GM12865 (cell line): Measurements from ENCODE around the gene PI4KB.

Experiments used
- DNase-seq: peaks from one replicate; pipeline ENCODE4 v3.0.0; 2010; ENCODE audit warnings: low read depth
- H3K4me3 ChIP-seq: 2 replicates; pipeline ENCODE4 v1.5.1; 2011; ENCODE audit warnings: mild to moderate bottlenecking, low read depth, low read length, control low read depth
- TF ChIP-seq, protein P1 (sequence below): IDR thresholded peaks from 2 replicates; pipeline ENCODE4 v1.5.1; 2011; ENCODE audit warnings: low read length, control low read depth, low read depth, inconsistent platforms; ENCODE audit not compliant: insufficient read depth; ENCODE audit errors: missing control alignments

PI4KB gene

DNA sequence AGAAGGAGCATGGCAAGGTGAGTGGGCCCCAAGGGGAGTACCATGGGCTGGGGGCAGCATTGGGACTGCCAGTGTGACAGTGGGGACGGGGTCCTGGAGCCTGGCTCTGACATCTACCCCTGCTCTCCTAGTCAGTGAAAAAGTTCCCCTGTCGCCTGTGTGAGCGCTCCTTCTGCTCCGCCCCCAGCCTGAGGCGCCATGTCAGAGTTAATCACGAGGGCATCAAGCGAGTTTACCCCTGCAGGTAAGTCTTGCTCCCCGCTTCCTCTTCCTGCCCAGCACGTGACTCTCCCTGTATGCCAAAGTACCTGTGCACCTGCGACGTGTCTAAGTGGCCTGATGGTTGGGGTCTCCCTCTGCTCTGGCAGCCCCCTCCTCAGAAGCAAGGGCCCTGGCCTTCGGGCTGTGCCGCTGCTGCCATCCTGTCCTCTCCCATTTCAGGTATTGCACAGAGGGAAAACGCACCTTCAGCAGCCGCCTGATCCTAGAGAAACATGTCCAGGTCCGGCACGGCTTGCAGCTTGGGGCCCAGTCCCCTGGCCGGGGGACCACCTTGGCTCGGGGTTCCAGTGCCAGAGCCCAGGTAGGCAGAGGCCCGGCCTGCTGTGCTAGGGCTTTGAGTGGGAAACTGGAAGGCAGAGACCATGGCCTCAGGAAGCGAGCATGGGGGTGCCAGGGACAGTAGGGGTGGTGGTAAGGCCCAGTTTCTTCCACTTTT is 37.1 kb downstream of the PI4KB start:
- TF ChIP-seq, protein P1, sequence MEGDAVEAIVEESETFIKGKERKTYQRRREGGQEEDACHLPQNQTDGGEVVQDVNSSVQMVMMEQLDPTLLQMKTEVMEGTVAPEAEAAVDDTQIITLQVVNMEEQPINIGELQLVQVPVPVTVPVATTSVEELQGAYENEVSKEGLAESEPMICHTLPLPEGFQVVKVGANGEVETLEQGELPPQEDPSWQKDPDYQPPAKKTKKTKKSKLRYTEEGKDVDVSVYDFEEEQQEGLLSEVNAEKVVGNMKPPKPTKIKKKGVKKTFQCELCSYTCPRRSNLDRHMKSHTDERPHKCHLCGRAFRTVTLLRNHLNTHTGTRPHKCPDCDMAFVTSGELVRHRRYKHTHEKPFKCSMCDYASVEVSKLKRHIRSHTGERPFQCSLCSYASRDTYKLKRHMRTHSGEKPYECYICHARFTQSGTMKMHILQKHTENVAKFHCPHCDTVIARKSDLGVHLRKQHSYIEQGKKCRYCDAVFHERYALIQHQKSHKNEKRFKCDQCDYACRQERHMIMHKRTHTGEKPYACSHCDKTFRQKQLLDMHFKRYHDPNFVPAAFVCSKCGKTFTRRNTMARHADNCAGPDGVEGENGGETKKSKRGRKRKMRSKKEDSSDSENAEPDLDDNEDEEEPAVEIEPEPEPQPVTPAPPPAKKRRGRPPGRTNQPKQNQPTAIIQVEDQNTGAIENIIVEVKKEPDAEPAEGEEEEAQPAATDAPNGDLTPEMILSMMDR: no peak
- DNase-seq: no peak
- H3K4me3 ChIP-seq: no peak overlapping the region

DNA sequence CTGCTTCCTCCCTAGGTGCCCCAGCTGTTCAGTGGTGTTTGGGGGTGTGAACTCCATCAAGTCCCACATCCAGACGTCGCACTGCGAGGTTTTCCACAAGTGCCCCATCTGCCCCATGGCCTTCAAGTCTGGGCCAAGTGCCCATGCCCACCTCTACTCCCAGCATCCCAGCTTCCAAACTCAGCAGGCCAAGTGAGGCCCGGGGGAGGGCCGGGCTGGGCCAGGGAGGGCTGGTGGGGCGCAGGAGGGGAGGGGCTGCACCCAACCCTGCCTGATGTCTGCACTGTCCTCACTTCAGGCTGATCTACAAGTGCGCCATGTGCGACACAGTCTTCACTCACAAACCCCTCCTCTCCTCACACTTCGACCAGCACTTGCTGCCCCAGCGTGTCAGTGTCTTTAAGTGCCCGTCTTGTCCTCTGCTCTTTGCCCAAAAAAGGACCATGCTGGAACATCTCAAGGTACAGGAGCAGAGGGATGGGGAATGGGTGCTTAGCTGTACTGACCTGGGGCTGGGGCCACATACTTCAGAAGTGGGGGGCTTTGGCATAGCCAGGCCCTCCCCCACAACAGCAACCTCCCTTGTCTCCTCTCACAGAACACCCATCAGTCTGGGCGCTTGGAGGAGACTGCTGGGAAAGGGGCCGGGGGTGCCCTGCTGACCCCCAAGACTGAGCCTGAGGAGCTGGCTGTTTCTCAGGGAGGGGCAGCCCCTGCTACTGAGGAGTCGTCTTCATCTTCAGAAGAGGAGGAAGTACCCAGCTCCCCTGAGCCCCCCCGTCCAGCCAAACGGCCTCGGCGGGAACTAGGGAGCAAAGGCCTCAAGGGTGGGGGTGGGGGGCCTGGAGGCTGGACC is 37.9 kb downstream of the PI4KB start:
- H3K4me3 ChIP-seq: no peak overlapping the region
- TF ChIP-seq, protein P1: no peak
- DNase-seq: no peak

DNA sequence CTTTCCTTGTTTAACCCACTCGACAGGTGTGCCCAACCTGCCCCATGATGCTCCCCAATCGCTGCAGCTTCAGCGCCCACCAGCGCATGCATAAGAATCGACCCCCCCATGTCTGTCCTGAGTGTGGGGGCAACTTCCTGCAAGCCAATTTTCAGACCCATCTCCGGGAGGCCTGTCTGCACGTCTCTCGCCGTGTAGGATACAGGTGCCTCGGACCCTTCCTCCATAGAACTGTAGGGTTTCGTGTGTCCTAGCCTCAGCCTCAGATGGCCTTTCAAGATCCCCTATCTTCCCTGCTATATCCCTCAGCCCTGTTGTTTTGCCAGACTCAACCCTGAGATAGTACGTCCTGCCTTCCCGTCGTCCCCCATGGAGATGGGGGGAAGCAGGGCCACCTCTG is 38.7 kb downstream of the PI4KB start:
- DNase-seq: no peak
- TF ChIP-seq, protein P1: no peak
- H3K4me3 ChIP-seq: no peak overlapping the region

DNA sequence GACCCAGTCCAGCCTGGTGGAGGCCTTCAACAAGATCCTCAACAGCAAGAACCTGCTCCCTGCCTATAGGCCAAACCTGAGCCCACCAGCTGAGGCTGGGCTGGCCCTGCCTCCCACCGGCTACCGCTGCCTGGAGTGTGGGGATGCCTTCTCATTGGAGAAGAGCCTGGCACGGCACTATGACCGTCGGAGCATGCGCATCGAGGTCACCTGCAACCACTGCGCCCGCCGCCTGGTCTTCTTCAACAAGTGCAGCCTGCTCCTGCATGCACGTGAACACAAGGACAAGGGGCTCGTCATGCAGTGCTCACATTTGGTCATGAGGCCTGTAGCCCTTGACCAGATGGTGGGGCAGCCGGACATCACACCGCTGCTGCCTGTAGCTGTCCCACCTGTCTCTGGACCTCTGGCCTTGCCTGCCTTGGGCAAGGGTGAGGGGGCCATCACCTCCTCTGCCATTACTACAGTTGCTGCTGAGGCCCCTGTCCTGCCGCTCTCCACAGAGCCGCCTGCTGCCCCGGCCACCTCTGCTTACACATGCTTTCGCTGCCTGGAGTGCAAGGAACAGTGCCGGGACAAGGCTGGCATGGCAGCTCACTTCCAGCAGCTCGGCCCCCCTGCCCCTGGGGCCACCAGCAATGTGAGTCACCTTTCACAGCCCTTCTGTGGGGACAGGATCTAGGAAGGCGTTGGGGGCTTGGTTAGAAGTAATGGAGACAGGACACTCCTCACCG is 39.3 kb downstream of the PI4KB start:
- DNase-seq: no peak
- H3K4me3 ChIP-seq: no peak overlapping the region
- TF ChIP-seq, protein P1: no peak

DNA sequence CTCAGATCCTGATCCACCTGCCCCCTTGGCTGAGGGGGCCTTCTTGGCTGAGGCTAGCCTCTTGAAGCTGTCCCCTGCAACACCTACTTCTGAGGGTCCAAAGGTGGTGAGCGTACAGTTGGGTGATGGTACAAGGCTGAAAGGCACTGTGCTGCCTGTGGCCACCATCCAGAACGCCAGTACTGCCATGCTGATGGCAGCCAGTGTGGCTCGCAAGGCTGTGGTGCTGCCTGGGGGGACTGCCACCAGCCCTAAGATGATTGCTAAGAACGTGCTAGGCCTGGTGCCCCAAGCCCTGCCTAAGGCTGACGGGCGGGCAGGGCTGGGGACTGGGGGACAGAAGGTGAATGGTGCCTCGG is 39.9 kb downstream of the PI4KB start:
- no peak overlapping the region for H3K4me3 ChIP-seq
- TF ChIP-seq, protein P1: no peak

DNA sequence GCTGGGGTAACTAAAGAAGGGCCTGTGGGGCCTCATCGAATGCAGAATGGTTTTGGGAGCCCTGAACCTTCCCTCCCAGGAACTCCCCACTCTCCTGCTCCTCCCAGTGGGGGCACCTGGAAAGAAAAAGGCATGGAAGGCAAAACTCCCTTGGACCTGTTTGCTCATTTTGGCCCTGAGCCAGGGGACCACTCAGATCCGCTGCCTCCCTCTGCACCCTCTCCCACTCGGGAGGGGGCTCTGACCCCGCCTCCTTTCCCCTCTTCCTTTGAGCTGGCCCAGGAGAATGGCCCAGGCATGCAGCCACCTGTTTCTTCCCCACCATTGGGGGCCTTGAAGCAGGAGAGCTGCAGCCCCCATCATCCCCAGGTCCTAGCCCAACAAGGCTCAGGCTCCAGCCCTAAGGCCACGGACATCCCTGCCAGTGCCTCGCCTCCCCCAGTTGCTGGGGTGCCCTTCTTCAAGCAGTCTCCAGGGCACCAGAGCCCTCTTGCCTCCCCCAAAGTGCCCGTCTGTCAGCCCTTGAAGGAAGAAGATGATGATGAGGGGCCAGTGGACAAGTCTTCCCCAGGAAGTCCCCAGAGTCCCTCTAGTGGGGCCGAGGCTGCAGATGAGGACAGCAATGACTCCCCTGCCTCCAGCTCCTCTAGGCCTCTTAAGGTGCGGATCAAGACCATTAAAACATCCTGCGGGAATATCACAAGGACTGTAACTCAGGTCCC is 40.4 kb downstream of the PI4KB start:
- TF ChIP-seq, protein P1: no peak
- no peak overlapping the region for H3K4me3 ChIP-seq
- no peak for DNase-seq

More for the DNA sequence above, 39.9 kb downstream of the PI4KB start:
- DNase-seq: no peak
